Measurements from ENCODE around the gene HERC6. TPM values are rescaled to one million over a fixed set of nuclear protein-coding genes. Genes with fewer than 3 reads are reported as not detected.
"Not testable (repeated sequence)": the region's sequence is repeated elsewhere in the genome, so short reads cannot be mapped to it uniquely, and the experiment has no call there.

Gene HERC6
- total RNA-seq = 14.5 TPM

DNA sequence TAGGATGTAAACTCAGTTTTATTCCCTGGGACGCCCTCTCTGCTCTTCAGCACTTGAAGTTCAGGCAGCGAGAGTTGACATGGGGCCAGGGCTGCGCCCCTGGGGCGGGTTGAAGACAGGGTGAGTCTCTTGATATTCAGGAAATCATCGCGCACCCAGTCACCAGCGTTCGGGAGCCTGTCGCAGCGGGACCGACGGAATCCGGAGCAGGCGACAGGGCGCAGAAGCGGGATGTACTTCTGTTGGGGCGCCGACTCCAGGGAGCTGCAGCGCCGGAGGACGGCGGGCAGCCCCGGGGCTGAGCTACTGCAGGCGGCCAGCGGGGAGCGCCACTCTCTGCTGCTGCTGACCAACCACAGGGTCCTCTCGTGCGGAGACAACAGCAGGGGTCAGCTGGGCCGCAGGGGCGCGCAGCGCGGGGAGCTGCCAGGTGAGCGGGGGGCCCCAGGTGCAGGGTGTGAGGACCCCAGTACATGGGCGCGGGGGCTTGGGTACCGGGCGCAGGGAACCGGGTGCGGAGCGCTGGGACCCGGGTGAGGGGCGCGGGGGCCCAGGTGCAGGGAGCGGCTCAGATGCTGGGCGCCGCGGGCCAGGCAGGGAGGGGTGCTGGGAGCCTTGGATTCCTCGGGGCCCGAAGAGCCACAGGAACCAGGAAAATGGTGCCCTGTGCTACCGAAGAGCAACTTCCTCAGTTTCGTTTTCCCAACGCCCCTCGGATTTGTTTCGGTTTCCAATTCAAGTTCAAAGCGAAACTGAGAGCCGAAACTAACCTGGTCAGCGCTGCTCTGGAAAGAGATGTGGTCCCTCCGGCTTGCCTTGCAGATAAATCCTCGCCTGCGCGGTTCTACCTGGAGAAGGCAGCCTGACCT lies at the start of gene HERC6:
TSS of gene HERC6 (plus strand) at position 162 of the 869 bp plus-strand sequence. CDS start at position 232, 70 bp downstream.
- Histone ChIP-seq H3K4me3 (peak within 1 kb of the TSS; percentile 98 to 100), H3K9me3 (no peaks in the 10 kb centered on the region), H3K27ac (peak within 1 kb of the TSS; percentile 99), H3K27me3 (no peaks in the 10 kb centered on the region), H3K36me3 (no peaks in the 10 kb centered on the region), H3K4me1 (no peaks in the 10 kb centered on the region)
- DNase-seq (ENCODE audit: extremely low spot score in 2 of 2) = no peak
- intact Hi-C loops (cut with DNase I) = loop anchor here (10.0 kb wide), 1 partner anchor 136 kb away; no protein-coding TSS in a partner anchor
- TF ChIP-seq, protein P1, sequence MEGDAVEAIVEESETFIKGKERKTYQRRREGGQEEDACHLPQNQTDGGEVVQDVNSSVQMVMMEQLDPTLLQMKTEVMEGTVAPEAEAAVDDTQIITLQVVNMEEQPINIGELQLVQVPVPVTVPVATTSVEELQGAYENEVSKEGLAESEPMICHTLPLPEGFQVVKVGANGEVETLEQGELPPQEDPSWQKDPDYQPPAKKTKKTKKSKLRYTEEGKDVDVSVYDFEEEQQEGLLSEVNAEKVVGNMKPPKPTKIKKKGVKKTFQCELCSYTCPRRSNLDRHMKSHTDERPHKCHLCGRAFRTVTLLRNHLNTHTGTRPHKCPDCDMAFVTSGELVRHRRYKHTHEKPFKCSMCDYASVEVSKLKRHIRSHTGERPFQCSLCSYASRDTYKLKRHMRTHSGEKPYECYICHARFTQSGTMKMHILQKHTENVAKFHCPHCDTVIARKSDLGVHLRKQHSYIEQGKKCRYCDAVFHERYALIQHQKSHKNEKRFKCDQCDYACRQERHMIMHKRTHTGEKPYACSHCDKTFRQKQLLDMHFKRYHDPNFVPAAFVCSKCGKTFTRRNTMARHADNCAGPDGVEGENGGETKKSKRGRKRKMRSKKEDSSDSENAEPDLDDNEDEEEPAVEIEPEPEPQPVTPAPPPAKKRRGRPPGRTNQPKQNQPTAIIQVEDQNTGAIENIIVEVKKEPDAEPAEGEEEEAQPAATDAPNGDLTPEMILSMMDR (IDR thresholded peaks at IDR 0.05) = peak in 2 of 3 experiments; percentile 49 to 66
- no peak for TF ChIP-seq POLR2A (IDR thresholded peaks at IDR 0.05)
- TF ChIP-seq POLR2AphosphoS5 (IDR thresholded peaks at IDR 0.05; ENCODE audit: insufficient read depth in 1 of 2, low read depth in 1 of 2) = peak in 1 of 2 donors; percentile 63

DNA sequence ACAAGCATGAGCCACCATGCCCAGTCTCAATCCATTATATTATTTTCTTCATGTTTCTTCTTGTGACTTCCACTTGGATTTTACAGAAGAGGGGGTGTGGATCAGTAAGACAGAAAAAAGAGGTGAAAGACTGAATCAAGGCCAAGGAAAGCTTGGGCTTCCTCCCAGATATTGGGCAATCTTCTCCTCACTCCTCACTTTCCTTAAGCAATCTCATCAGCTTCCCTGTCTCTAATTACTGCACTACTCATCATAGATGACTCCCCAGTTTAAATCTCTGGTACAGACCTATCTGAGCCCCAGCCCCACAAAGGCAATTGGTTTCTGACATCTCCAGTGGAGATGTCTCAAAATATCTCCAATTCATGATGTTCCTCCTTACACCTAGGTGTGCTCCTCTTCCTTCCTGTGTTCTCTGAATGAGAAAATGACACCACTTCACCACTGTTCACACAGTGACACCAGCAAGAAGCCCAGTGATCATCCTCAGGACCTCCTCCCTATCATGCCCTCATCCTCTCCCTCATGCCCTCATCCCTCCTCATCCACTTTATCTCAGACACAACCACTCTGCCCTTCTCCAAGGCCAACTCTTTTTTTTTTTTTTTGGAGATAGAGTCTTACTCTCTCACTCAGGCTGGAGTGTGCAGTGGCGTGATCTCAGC lies 44.8 kb upstream of the HERC6 start:
- DNase-seq (ENCODE audit: extremely low spot score in 2 of 2) = no peak

DNA sequence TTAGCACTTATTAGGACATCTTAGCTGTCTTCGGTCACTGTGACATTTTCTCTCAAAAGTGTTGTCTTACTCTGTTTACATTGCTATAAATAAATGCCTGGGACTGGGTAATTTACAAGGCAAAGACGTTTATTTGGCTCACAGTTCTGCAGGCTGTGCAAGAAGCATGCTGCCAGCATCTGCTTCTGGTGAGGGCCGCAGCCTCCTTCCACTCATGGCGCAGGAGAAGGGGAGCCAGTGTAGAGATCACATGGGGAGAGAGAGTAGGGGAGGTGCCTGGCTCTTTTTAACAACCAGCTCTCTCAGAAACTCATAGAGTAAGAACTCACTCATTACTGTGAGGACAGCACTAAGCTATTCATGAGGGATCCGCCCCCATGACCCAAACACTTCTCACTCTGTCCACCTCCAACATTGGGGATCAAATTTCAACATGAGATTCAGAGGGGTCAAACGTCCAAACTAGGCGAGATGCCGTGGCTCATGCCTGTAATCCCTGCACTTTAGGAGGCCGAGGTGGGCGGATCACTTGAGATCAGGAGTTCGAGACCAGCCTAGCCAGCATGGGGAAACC lies 43.5 kb upstream of the HERC6 start:
- Histone ChIP-seq H3K27me3 (no peaks in the 10 kb centered on the region), H3K27ac (peak overlapping the region; percentile 68), H3K4me3 (no peak overlapping the region), H3K4me1 (peaks cover 13% of the 10 kb centered on the region), H3K36me3 (no peaks in the 10 kb centered on the region), H3K9me3 (no peaks in the 10 kb centered on the region)
- intact Hi-C loops (cut with DNase I) = no loop called here
- peak in 1 of 2 donors; percentile 88 for DNase-seq (ENCODE audit: extremely low spot score in 2 of 2)
- peak; percentile 27 to 28 for TF ChIP-seq POLR2AphosphoS5 (IDR thresholded peaks at IDR 0.05; ENCODE audit: insufficient read depth in 1 of 2, low read depth in 1 of 2)
- TF ChIP-seq, protein P1 (IDR thresholded peaks at IDR 0.05) = no peak

More for the DNA sequence above, 44.8 kb upstream of the HERC6 start:
- TF ChIP-seq POLR2AphosphoS5 (IDR thresholded peaks at IDR 0.05; ENCODE audit: insufficient read depth in 1 of 2, low read depth in 1 of 2) (peak in 1 of 2 donors; percentile 72), POLR2A (IDR thresholded peaks at IDR 0.05) (no peak)
- Histone ChIP-seq H3K27ac (peak overlapping the region; percentile 60), H3K4me3 (no peak overlapping the region), H3K9me3 (no peaks in the 10 kb centered on the region), H3K4me1 (peaks cover 13% of the 10 kb centered on the region), H3K36me3 (no peaks in the 10 kb centered on the region), H3K27me3 (no peaks in the 10 kb centered on the region)
- intact Hi-C loops (cut with DNase I) = no loop called here

DNA sequence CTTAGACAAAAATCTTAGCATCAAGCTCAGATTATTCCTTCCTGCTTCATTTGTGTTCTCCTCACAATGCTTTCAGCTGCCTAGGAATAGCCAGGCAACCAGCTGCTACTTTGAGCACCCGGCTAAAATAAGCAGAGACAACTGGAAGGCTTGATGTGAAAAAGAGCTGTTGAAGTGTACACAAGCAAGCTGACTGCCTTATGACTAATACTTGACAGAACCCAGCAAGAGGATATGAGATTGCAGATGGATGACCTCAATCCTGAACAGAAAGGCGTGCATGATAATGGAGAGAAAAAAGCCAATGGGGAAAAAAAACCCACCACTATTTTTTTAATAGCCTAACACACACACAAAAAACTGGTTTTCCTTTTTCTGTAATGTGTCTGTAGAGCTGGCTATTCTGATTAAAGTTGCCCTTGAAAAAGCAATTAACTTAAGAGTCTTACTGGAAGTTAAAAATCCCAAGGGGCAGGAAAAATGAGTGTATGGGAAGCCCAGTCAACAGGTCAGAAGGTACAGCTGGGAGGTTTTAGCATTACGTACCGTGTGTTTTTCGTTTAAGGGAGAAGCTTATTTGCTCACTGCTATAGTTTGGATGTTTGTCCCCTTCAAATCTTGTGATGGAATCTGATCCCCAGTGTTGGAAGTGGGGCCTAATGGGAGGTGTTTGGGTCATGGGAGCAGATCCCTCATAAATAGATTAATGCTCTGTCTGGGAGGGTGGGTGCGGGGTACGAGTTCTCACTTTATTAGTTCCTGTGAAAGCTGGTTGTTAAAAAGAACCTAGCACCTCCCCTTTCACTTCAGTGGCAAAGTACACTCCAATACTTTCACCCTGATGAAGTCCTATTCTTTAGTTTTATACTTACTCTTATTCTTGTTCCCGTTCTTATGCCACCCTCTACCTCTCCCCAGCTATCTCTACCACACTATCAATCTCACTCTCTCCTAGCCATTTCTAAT lies 37.1 kb upstream of the HERC6 start:
- Histone ChIP-seq H3K4me1 (peaks cover 23% of the 10 kb centered on the region), H3K27me3 (no peaks in the 10 kb centered on the region), H3K4me3 (no peak overlapping the region), H3K9me3 (no peaks in the 10 kb centered on the region), H3K27ac (peak overlapping the region; percentile 76), H3K36me3 (no peaks in the 10 kb centered on the region)
- TF ChIP-seq POLR2A (IDR thresholded peaks at IDR 0.05) (no peak), POLR2AphosphoS5 (IDR thresholded peaks at IDR 0.05; ENCODE audit: insufficient read depth in 1 of 2, low read depth in 1 of 2) (peak in 1 of 2 donors; percentile 86)
- TF ChIP-seq, protein P1 (IDR thresholded peaks at IDR 0.05) = no peak
- DNase-seq (ENCODE audit: extremely low spot score in 2 of 2) = no peak
- intact Hi-C loops (cut with DNase I) = no loop called here

GRCh38 chr4:88346902-88347301 lies 31.8 kb upstream of the HERC6 start:
- intact Hi-C loops (cut with DNase I); DNase-seq (ENCODE audit: extremely low spot score in 2 of 2); H3K27me3 ChIP-seq; H3K27ac ChIP-seq; H3K9me3 ChIP-seq; H3K36me3 ChIP-seq; H3K4me3 ChIP-seq: not testable (repeated sequence)
- H3K4me1 ChIP-seq = peaks cover 18% of the 10 kb centered on the region

DNA sequence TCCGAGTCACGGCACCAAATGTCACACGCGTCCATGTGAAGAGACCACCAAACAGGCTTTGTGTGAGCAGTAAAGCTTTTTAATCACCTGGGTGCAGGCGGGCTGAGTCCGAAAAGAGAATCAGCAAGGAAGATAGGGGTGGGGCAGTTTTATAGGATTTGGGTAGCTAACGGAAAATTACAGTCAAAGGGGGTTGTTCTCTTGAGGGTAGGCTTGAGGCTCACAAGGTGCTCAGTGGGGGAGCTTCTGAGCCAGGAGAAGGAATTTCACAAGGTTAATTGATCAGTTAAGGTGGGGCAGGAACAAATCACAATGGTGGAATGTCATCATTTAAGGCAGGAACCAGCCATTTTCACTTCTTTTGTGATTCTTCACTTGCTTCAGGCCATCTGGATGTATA lies 29.9 kb upstream of the HERC6 start:
- peaks cover 23% of the 10 kb centered on the region for H3K4me1 ChIP-seq
- peak in 1 of 2 donors; percentile 34 for DNase-seq (ENCODE audit: extremely low spot score in 2 of 2)
- H3K27me3 ChIP-seq; intact Hi-C loops (cut with DNase I); H3K9me3 ChIP-seq; H3K36me3 ChIP-seq; H3K27ac ChIP-seq; H3K4me3 ChIP-seq: not testable (repeated sequence)
